CD4-positive, alpha-beta memory T cell (primary cell): ENCODE data around the gene ATG13. TPM values are rescaled to one million over a fixed set of nuclear protein-coding genes. Genes with fewer than 3 reads are reported as not detected.

ENCODE experiments used
- polyA plus RNA-seq, 2 donors: library from polyadenylated mRNA; unstranded; fragments of 300-500 nt; fragmentation: Illumina TruSeq; gene quantifications; one replicate each; pipeline ENCODE4 v1.2.3, GENCODE V29; 2021
- total RNA-seq, 2 experiments: library from RNA; stranded (reverse); gene quantifications; one replicate each; pipeline ENCODE4 v1.2.3, GENCODE V29; 2021

The ATG13 gene
- total and polyA plus RNA-seq, 4 experiments from 2014 or later: 64.2 to 96.2 (median 76.0) TPM

Other genes starting within 250 kb of the ATG13 start
- 1 to 10 TPM; 4.7 to 5.6 TPM for gene MDK, start 235.9 kb upstream of the ATG13 start, total RNA-seq
- gene MDK, start 235.9 kb upstream of the ATG13 start, polyA plus RNA-seq: not detected
- gene CHRM4, start 225.8 kb upstream of the ATG13 start, total RNA-seq: not detected
- gene CHRM4, start 225.8 kb upstream of the ATG13 start, polyA plus RNA-seq: under 1 TPM; 0.12 to 0.16 TPM
- gene AMBRA1, start 23.5 kb upstream of the ATG13 start, total RNA-seq: 10 to 100 TPM; 40.8 to 43.9 TPM
- gene AMBRA1, start 23.5 kb upstream of the ATG13 start, polyA plus RNA-seq: 10 to 100 TPM in 1 of 2 donors, 1 to 10 TPM in 1; 5.9 to 20.0 TPM
- 1 to 10 TPM; 7.2 to 9.4 TPM for gene HARBI1, start 326 bp upstream of the ATG13 start, total RNA-seq
- gene HARBI1, start 326 bp upstream of the ATG13 start, polyA plus RNA-seq: 10 to 100 TPM in 1 of 2 donors, 1 to 10 TPM in 1; 8.7 to 10.6 TPM
- gene ARHGAP1, start 83.1 kb downstream of the ATG13 start, total RNA-seq: 10 to 100 TPM; 61.3 to 72.2 TPM
- 10 to 100 TPM; 39.0 to 85.8 TPM for gene ARHGAP1, start 83.1 kb downstream of the ATG13 start, polyA plus RNA-seq
- gene ZNF408, start 83.5 kb downstream of the ATG13 start, total RNA-seq: 10 to 100 TPM; 18.9 to 20.0 TPM
- 10 to 100 TPM in 1 of 2 donors, 1 to 10 TPM in 1; 5.7 to 12.7 TPM for gene ZNF408, start 83.5 kb downstream of the ATG13 start, polyA plus RNA-seq
- gene F2, start 101.7 kb downstream of the ATG13 start, total RNA-seq: not detected
- not detected for gene F2, start 101.7 kb downstream of the ATG13 start, polyA plus RNA-seq
- 10 to 100 TPM; 47.8 to 51.4 TPM for gene CKAP5, start 228.7 kb downstream of the ATG13 start, total RNA-seq
- gene CKAP5, start 228.7 kb downstream of the ATG13 start, polyA plus RNA-seq: 10 to 100 TPM in 1 of 2 donors, 1 to 10 TPM in 1; 3.6 to 23.8 TPM